DND-41 (cell line): ENCODE results near the gene ATXN1.

Source experiments
- CTCF ChIP-seq: IDR thresholded peaks from 2 replicates; pipeline ENCODE4 v1.5.1; 2012; ENCODE audit warnings: borderline replicate concordance, low read length, moderate library complexity, mild to moderate bottlenecking; ENCODE audit not compliant: poor library complexity, severe bottlenecking; ENCODE audit errors: extremely low read depth
- EZH2 ChIP-seq: IDR thresholded peaks from 3 replicates; pipeline ENCODE4 v1.6.1; 2012; ENCODE audit warnings: borderline replicate concordance, low read depth, mild to moderate bottlenecking, moderate library complexity, low read length, inconsistent platforms; ENCODE audit not compliant: severe bottlenecking

- TF ChIP-seq CTCF (no peak), EZH2 (no peak)
Observed at GRCh38 chr6:16805243-16805950, 44.1 kb upstream of the ATXN1 start.
